Measurements from ENCODE around the gene ICA1.

The ICA1 gene

GRCh38 chr7:8152489-8153192, 109.3 kb downstream of the ICA1 start:
- H3K4me3 ChIP-seq (ENCODE audit: low read length): no peak overlapping the region
- DNase-seq (ENCODE audit: low read depth): no peak
- TF ChIP-seq CTCF (IDR thresholded peaks at IDR 0.05; ENCODE audit: insufficient read depth, low read depth, low read length, missing control alignments): no peak

DNA sequence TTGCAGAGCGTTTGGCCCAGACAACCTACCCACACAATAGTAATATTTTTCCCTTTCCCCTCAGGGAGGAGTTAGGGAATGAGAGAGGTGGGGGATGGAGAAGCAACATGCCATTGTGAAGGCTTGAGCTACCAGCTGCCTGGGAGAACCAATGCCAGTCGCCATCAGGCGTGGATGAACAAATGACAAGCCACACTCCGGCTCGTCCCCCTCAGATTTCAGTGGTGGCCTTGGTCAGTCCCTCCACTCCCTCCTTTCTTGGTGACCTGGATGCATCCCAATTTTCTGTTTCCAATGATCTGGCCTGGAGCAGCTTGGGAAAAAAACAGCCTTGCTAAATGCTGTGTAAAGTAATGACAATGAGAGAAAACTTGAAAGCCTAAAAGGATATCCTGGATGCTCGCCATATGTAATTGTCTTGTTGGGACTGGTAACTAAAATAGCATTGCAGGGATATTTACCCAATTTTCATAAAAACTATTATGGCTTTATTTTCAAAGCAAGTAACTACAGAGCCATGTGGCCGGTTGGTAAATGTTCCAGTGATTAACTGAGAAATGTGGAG, 110.7 kb downstream of the ICA1 start:
- no peak overlapping the region for H3K4me3 ChIP-seq (ENCODE audit: low read length)
- TF ChIP-seq CTCF (IDR thresholded peaks at IDR 0.05; ENCODE audit: insufficient read depth, low read depth, low read length, missing control alignments): no peak
- no peak for DNase-seq (ENCODE audit: low read depth)

DNA sequence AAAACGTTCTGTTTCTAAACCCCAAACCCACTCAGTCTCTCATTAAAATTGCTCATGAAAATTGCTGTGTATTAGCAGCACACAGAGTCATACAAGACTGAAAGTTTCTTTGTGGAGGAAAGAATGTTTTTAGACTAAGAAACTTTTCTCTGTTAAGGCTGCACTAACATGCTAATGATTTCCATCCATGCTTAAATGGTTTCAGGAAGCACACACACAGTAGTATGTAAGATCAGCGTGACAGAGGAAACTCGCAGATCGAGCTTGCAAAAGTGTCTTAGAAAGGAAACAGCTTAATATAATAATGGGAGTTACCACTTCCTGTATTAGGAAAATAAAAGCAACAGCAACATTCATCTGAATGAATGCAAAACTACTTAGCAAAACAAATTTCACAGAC, 112.7 kb downstream of the ICA1 start:
- TF ChIP-seq CTCF (IDR thresholded peaks at IDR 0.05; ENCODE audit: insufficient read depth, low read depth, low read length, missing control alignments): no peak
- no peak overlapping the region for H3K4me3 ChIP-seq (ENCODE audit: low read length)
- no peak for DNase-seq (ENCODE audit: low read depth)

DNA sequence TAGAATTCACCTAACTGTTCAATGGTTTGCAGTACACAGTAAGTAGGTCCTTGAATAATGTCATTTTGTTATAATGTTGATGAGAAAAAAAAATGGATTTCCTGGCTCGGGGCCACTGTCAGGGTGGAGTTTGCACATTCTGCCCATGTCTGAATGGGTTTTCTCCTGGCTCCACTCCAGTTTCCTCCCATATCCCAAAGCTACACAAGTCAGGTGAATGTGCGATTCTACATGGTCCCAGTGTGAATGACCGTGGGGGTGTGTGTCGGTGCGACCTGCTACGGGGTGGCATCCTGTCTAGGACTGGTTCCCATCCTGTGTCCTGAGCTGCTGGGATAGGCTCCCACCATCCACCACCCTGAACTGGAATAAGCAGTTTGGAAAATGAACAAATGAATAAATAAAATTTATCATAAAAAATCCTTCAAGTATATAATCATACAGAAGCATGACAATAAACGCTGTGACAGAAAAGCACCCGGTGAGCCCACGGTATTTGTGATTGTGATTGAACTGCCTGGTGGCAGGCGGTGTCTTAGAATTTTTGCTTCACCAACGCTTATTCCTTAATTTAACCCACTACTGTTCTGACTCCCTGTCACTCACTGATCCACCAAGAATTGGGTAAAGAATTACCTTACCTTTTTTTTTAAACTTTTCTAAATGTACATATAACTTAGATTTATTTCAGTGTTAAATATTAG, 114.1 kb downstream of the ICA1 start:
- no peak for DNase-seq (ENCODE audit: low read depth)
- no peak overlapping the region for H3K4me3 ChIP-seq (ENCODE audit: low read length)
- TF ChIP-seq CTCF (IDR thresholded peaks at IDR 0.05; ENCODE audit: insufficient read depth, low read depth, low read length, missing control alignments): no peak

- DNase-seq (ENCODE audit: low read depth): no peak
- no peak for TF ChIP-seq CTCF (IDR thresholded peaks at IDR 0.05; ENCODE audit: insufficient read depth, low read depth, low read length, missing control alignments)
- no peak overlapping the region for H3K4me3 ChIP-seq (ENCODE audit: low read length)
Observed at GRCh38 chr7:8146788-8147413, 115.1 kb downstream of the ICA1 start.

DNA sequence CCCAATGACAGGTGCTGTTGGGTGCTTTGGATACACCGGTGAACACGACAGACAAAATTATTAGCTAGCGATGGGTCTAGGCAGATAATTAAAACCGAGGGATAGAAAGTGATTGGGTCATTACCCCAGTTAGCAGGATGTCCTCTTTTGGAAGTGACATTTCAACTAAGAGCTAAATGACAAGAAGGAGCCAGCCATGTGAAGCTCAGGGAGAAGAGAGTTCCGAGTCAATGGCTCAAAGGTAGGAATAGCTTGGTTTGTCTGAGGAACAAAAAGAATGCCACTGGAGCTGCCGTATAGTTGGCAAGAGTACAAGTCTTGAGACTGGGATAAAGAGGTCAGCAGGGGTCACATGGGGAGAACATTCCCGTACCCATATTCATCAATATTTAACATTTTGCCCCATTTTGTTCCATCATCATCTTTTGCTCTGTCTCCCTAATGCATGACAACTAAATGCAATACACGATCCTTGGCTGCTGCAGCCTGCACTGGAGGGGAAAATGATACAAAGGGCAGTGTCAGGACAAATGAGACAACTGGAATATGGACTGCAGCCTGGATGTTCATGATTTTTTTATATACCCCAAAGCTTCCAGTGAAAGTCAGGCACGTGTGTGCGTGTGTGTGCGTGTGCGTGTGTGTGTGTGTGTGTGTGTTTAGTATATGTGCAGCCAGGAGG, 115.7 kb downstream of the ICA1 start:
- DNase-seq (ENCODE audit: low read depth): no peak
- no peak for TF ChIP-seq CTCF (IDR thresholded peaks at IDR 0.05; ENCODE audit: insufficient read depth, low read depth, low read length, missing control alignments)
- no peak overlapping the region for H3K4me3 ChIP-seq (ENCODE audit: low read length)

Measured in epithelial cell of esophagus (primary cell).